Large intestine (tissue), 3 donors: ENCODE data around the gene DOK7. TPM values are rescaled to one million over a fixed set of nuclear protein-coding genes. Genes with fewer than 3 reads are reported as not detected.

ENCODE experiments used
- DNase-seq, 2 donors: peaks; one replicate each; pipeline versions ENCODE4 v3.0.0 to v3.0.0-alpha.2; 2013
- H3K27ac ChIP-seq: one replicate; pipeline ENCODE4 v1.5.1; 2013; ENCODE audit warnings: low read length
- H3K27me3 ChIP-seq: 2 replicates; pipeline ENCODE4 v1.6.1; 2013; ENCODE audit warnings: low read length; ENCODE audit not compliant: control insufficient read depth, insufficient read depth
- H3K36me3 ChIP-seq: 2 replicates; pipeline ENCODE4 v1.6.1; 2013; ENCODE audit warnings: low read length; ENCODE audit not compliant: control insufficient read depth, insufficient read depth
- H3K4me1 ChIP-seq: one replicate; pipeline ENCODE4 v1.6.1; 2013; ENCODE audit warnings: low read length; ENCODE audit not compliant: control insufficient read depth, insufficient read depth
- H3K4me3 ChIP-seq: one replicate; pipeline ENCODE4 v1.5.1; 2013; ENCODE audit warnings: low read length
- H3K9me3 ChIP-seq: one replicate; pipeline ENCODE4 v1.6.1; 2013; ENCODE audit warnings: mild to moderate bottlenecking, low read depth, low read length, moderate library complexity; ENCODE audit not compliant: control insufficient read depth
- WGBS: methylation state at CpG from one replicate; pipeline ENCODE4 v1.1.5; 2013; ENCODE audit warnings: low lambda C conversion rate; ENCODE audit not compliant: insufficient coverage; 5-methylcytosine and 5-hydroxymethylcytosine counted together
- polyA plus RNA-seq: library from polyadenylated mRNA; unstranded; fragments of 120-200 nt; gene quantifications from one replicate; pipeline ENCODE4 v1.2.1, GENCODE V29; 2013

The DOK7 gene
- polyA plus RNA-seq, 1 donor = 8.5 TPM

DNA sequence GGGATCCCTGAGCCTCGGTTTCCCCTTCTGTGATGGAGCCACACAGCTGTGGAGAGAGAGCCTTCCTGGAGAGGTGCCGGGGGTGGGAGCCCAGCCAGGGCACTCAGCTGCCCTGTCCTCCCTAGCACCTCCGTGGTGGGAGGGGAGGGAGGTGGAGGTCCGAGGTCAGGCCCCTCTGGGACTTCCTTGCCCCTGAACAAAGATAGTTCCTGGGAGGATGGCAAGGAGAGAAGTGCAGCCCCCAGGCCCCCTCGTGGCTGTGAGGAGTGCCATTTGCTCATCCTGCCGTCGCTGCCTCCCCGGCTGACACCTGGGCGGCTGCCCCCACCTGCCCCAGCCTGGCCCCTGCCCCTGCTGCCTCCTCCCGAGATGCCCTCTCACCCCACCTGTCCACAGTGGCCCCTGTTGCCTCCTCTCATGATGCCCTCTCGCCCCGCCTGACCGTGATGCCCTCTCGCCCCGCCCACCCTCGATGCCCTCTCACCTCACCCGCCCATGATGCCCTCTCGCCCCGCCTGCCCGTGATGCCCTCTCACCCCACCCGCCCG is 12.7 kb downstream of the DOK7 start:
- no peaks in the 10 kb centered on the region for H3K36me3 ChIP-seq
- no peak overlapping the region for H3K4me3 ChIP-seq
- no peak for DNase-seq
- peaks cover 27% of the 10 kb centered on the region for H3K27me3 ChIP-seq
- no peaks in the 10 kb centered on the region for H3K9me3 ChIP-seq
- no peaks in the 10 kb centered on the region for H3K4me1 ChIP-seq
- WGBS = no CpG with 5 or more reads among the region's 22 CpGs
- no peak overlapping the region for H3K27ac ChIP-seq

DNA sequence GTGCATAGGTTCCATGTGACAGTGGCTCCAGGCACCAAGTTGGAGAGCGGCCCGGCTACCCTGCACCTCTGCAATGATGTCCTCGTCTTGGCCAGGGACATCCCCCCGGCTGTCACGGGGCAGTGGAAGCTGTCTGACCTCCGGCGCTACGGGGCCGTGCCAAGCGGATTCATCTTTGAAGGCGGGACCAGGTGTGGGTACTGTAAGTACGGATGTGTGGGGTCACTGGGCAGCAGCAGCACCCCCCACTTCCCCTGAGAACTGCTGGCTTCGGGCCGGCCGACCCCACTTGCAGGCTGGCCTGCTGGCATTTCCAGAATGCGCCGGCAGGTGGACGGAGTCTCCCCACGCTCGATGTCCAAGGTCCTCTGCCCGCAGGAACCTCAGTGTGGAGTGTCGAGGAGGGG is 13.2 kb downstream of the DOK7 start:
- Histone ChIP-seq H3K27ac (no peak overlapping the region), H3K4me1 (peaks cover 4% of the 10 kb centered on the region), H3K4me3 (no peak overlapping the region), H3K27me3 (peaks cover 32% of the 10 kb centered on the region), H3K36me3 (no peaks in the 10 kb centered on the region), H3K9me3 (no peaks in the 10 kb centered on the region)
- no peak for DNase-seq
- no CpG with 5 or more reads among the region's 22 CpGs for WGBS

DNA sequence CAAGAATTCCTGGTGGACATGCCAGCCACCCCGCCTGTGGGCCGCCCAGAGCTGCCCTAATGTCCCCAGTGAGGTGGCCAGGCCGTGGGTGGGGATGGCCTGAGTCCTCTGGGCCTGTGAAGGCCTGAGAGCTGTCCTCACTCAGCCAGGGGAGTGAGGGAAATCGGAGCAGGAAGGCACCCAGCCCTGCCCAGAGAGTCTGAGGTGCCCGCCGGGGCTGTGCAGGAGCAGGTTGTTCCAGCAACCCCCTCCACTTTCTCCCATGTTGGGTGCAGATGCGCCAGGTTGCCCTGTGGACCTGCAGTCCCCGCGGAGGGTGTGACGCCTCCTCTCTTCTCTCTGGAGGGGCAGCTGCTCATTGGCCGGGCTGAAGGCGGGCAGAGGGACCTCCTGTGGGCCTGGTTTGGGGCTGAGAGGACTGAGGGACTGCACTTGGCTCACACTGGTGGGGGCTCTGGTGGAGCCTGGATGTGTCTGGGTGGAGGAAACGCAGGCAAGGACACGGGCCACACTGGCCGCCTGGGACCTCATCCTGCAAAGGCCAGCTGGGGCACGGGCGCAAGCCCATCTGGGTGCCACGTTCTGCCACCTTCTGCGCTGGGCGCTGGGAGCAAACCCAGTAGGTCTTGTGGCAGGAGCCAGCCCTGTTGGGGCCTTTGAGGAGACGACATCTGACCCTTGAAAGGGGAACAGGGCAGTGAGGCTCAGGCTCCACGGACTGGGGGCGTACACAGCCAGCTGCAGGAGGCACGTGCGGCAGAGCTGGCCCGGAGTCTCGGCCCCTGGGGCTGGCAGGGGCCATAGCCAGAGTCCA is 14.0 kb downstream of the DOK7 start:
- peaks cover 8% of the 10 kb centered on the region for H3K4me1 ChIP-seq
- no peak for DNase-seq
- no peaks in the 10 kb centered on the region for H3K36me3 ChIP-seq
- no CpG with 5 or more reads among the region's 27 CpGs for WGBS
- no peak overlapping the region for H3K27ac ChIP-seq
- H3K9me3 ChIP-seq = no peaks in the 10 kb centered on the region
- peaks cover 37% of the 10 kb centered on the region for H3K27me3 ChIP-seq
- H3K4me3 ChIP-seq = no peak overlapping the region

DNA sequence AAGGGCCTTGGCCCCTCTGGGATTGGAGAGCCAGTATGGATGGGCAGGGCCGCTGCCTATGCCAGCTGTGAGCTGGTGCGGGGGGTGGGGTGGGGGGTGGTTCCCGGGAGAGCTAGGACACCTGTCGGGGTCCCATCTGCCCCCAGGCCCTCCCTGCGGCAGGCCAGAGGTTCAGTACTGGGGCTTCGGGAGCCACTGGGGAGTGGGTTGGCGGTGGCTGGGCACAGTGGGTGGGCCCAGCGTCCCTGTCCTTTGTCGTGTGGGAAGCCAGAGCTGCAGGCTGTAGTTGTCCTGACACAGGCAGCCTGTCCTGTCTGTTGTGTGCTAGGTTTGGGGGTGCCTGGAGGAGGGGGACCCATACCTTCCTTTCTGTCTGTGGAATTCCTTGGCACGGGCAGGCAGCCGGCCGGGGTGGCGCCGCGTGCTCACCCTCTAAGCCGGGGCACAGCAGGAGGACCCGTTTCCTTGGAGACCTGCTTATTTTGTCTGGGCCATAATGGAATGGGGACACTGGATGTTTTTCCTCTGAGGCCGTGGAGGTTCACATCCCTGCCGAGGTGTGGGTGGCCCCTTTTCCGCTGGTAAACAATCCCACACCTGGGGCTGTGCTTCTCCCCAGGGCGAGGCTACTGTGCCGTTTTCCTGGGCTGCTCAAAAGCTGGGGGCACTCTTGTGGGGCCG is 14.8 kb downstream of the DOK7 start:
- Histone ChIP-seq H3K27me3 (peaks cover 44% of the 10 kb centered on the region), H3K9me3 (no peaks in the 10 kb centered on the region), H3K4me3 (no peak overlapping the region), H3K27ac (no peak overlapping the region), H3K36me3 (no peaks in the 10 kb centered on the region), H3K4me1 (peaks cover 8% of the 10 kb centered on the region)
- no CpG with 5 or more reads among the region's 23 CpGs for WGBS
- no peak for DNase-seq

DNA sequence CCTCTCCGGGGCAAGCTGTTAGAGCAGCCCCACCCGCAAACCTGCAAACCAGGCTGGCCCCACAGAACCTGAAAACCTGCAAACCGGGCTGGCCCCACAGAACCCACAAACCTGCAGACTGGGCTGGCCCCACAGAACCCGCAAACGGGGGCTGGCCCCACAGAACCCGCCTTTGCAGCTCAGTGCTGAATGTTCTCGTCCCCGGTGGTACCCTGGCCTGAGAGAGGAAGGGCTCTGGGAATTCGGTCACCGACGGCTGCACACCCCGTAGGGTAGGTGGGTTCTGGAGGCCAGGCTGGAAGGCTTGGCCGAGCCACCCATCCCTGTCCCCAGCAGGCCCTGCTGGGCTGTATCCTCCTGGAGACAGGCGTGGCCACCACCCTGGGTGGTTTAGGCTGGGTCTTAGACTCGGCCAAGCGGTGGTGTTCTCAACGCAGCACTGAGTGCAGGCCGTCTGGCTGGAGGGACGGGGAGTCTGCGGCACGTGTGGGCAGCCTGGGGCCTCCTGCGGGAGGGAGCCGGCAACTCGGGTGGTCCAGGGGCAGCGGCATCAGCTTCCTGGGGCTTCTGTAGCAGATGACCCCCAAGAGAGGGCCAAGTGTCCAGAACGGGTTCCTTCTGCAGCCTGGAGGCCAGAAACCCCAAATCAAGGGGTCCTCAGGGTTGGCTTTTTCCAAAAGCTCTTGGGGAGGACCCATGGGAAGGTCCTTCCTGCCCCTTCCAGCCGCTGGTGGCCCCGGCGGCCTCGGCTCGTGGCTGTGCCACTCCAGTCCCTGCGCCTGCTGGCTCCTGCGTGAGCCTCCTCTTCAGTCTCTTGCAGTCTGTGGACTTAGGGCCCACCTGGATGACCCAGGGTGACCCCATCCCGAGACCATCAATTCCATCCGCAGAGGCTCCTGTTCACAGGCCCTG is 15.6 kb downstream of the DOK7 start:
- WGBS = no CpG with 5 or more reads among the region's 35 CpGs
- Histone ChIP-seq H3K36me3 (no peaks in the 10 kb centered on the region), H3K4me3 (no peak overlapping the region), H3K27ac (no peak overlapping the region), H3K9me3 (no peaks in the 10 kb centered on the region), H3K4me1 (peaks cover 8% of the 10 kb centered on the region), H3K27me3 (peaks cover 50% of the 10 kb centered on the region)
- DNase-seq = no peak

DNA sequence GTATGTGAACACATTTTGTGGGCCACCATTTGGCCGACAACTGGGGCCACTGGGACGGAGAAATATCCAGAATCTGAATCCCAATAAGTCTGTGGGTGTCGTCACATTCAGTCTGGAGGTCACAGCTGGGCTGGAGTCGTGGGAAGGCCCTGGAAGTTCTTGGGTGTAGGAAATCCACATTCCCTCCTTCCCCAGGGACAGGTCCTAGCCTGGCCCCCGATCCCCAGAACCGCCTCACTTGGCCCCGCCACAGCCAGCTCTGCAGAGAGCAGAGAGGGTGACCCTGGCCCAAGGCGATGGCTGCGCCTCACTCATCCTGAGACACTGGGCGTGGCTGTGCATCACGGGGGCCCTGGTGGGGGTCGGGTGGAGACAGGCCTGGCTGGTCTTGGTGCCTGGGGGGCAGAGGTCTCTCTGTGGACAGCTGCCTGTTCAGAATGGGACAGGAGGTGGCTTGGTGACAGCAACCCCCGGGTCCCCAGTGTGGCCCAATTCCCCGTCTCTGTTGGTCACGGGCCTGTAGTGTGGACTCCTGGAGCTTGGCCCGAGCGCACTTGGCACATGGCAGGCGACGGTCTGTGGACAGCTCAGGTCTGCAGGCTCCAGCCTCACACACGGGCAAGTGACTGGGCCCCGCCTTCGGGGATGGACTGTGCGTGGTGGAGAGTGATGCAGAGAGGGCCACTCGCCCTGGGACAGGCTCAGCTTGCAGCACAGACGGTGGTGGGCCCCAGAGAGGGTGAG is 16.4 kb downstream of the DOK7 start:
- Histone ChIP-seq H3K4me1 (peaks cover 12% of the 10 kb centered on the region), H3K27me3 (peaks cover 58% of the 10 kb centered on the region), H3K4me3 (no peak overlapping the region), H3K27ac (no peak overlapping the region), H3K9me3 (peaks cover 3% of the 10 kb centered on the region), H3K36me3 (no peaks in the 10 kb centered on the region)
- no peak for DNase-seq
- no CpG with 5 or more reads among the region's 25 CpGs for WGBS

DNA sequence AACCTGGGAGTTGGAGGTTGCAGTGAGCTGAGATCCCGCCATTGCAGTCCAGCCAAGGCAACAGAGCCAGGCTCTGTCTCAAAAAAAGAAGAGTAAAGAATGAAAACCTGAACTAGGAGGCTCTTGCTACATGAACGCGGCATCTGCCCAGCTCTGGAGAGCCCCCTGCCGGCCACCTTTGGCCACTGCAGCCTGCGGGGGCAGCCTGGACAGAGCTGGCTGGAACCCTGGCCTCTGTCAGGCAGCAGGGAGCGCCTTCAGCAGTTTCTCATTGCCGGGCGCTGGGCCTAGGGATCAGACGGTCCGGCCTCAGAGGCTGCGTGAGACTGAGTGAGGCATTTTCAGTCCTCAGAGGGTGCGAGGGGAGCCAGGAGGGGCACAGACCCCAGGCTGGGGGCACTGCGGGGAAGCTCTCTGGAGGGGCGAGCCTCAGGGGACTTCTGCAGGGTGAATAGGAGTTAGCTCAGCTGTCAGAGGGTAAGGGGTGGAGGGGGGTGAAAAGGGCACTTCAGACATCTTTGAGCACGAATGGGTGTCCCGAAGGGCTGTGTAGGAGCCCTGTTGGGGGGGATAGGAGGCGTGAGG is 17.5 kb downstream of the DOK7 start:
- no peaks in the 10 kb centered on the region for H3K36me3 ChIP-seq
- no CpG with 5 or more reads among the region's 17 CpGs for WGBS
- H3K4me1 ChIP-seq = peaks cover 22% of the 10 kb centered on the region
- peak; percentile 64 to 69 for DNase-seq
- no peak overlapping the region for H3K4me3 ChIP-seq
- H3K9me3 ChIP-seq = peaks cover 4% of the 10 kb centered on the region
- no peak overlapping the region for H3K27ac ChIP-seq
- H3K27me3 ChIP-seq = peaks cover 65% of the 10 kb centered on the region

DNA sequence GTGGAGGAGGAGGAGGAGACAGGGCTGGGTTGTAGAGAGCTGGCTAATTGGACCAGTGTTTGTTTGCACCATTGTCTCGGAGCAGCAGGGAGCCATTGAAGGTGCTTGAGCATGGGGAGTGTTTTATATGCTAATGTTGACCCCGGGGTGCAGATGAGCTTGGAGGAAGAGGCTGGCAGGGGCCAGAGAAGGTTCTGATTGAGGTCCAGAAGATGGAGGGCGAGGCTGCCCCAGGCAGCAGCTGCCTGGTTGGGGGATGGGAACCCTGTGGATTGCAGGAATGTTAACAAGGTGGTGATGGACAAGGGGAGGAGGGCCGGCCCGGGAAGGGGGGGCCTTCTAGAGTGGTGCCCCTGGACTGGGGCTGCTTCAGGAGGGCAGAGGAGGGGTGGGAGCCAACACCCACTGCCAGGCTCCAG is 18.0 kb downstream of the DOK7 start:
- Histone ChIP-seq H3K4me1 (peaks cover 27% of the 10 kb centered on the region), H3K4me3 (no peak overlapping the region), H3K9me3 (peaks cover 5% of the 10 kb centered on the region), H3K27ac (no peak overlapping the region), H3K36me3 (no peaks in the 10 kb centered on the region), H3K27me3 (peaks cover 70% of the 10 kb centered on the region)
- DNase-seq = no peak
- WGBS = no CpG with 5 or more reads among the region's 5 CpGs

DNA sequence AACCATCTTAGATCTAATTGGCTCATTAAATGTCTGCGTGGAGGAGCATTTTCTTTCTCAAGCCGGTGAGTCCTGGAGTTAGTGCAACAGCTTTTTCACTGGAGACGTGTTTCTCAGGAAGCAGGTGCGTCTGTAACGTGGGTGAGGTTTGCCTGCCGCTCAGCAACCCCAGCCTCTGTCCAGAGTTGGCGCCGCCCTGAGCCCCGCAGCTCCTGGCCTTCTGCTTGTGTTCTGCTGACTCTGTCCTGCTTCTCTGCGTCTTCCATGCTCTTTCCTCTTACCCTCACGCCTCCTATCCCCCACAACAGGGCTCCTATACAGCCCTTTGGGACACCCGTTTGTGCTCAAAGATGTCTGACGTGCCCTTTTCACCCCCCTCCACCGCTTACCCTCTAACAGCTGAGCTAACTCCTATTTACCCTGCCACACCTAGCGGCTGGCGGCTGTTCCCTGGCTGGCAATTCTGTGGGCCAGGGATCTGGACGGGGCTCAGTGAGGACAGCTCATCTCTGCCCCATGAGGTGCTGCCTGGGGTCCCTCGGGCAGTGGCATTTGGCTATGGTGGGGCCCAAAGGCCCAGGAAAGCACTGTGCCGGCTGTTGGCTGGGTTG is 18.8 kb downstream of the DOK7 start:
- 40% methylated on average over 1 of the region's 19 CpGs for WGBS
- no peak overlapping the region for H3K27ac ChIP-seq
- H3K4me3 ChIP-seq = no peak overlapping the region
- H3K27me3 ChIP-seq = peaks cover 75% of the 10 kb centered on the region
- DNase-seq = peak in 1 of 2 donors; percentile 48
- H3K9me3 ChIP-seq = peaks cover 7% of the 10 kb centered on the region
- H3K36me3 ChIP-seq = no peaks in the 10 kb centered on the region
- peaks cover 27% of the 10 kb centered on the region for H3K4me1 ChIP-seq
